HUDEP-2 (cell line): Measurements from ENCODE around the gene TACC3.

Experiments
- DNase-seq, 76 experiments: peaks; one replicate each; lab custom pipeline; 2025; ENCODE audit not compliant: unreplicated experiment in 76 of 76; lab: John Stamatoyannopoulos, UW

The TACC3 gene

DNA sequence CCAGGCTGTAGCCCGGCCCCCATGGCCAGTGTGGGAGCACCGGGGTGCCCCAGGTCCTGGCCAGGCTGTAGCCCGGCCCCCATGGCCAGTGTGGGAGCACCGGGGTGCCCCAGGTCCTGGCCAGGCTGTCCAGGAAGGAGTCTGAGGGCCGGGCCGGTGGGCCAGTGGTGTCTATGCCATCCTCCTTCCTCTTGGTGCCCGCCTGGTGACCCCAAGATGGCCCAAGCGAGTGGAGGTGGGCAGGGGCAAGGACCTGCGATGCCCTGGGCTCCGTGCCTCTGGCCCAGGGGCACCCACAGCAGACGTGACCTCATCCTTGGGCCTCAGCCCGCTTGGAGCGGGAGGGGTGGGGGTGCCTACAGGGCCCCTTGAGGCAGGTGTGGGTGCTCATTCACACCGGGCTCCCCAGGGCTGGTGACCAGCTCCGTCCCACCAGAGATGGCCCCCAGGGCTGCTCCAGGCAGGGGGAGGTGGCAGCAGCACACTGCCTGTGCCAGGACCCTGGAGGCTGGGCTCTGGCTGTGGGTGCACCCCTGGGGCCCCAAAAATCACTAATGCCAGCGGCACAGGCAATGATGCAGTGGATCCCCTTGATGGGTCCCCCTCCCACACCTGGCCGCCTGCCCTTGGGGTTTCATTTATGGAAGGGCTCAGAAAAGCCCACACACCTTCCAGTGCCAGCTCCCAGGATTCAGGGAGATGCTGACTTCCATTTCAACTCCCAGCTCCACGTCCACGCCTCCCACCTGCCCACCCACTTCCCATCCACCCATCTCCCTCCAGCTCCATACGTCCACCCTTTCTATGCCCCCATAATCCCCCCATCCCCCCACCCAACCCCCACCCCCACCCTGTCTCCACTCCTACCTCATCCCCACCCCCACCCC, 35.8 kb downstream of the TACC3 start:
- DNase-seq: no peak

DNA sequence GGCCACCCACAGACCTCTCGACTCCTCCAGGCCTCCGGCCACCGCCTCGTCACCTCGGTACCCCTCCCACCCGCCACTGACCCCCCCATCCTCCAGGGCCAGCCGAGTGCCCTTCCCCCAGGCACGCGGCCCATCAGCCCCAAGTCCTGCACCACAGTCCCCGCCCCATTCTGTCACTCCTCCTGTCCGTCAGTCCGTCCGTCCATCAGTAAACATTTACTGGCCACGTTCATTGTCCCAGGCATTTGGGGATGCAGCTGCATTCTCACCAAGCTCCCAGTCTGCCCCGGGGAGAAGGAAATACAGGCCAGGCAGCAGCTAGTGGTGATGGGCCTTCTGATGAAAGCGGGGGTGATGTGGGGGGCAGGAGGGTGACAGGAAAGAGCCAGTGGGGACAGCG, 36.5 kb downstream of the TACC3 start:
- no peak for DNase-seq

DNA sequence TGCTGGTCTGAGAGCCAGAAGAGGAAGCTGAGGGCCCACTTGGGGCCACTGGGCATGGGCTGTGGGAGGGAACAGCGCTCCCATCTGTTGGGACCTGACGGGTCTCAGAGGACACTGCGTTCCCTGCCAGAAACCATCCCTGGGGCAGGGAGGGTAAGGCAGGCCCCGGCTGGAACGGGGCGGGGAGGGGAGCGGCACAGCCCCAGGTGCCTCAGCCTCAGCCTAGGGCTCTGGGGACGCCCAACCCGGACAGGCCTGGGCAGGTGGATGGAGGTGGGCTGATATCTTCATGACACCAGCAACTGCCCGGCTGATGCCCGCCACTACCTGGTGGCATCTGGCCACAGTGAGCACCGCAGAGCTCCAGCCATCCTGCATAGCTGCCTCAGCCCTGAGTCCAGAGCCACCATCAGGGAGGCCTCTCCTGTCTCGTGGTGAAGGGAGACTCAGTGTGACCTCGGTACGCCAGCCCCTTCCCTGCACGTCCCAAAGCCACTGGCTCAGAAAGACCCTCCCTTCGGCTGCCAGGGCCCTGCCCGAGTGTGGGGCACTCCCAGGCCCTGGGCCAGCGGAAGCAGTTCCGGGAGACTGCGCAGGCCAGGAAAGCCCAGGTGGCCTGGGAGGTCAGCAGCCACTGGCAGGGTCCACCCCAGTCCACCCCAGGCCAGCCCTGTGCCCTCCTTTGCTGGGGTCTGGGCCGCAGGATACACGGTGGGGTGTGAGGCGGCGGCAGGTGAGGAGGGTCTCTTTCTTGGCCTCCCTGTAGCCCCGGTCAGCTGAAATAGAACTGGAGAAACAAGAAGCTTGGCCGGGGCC, 37.2 kb downstream of the TACC3 start:
- no peak for DNase-seq

DNA sequence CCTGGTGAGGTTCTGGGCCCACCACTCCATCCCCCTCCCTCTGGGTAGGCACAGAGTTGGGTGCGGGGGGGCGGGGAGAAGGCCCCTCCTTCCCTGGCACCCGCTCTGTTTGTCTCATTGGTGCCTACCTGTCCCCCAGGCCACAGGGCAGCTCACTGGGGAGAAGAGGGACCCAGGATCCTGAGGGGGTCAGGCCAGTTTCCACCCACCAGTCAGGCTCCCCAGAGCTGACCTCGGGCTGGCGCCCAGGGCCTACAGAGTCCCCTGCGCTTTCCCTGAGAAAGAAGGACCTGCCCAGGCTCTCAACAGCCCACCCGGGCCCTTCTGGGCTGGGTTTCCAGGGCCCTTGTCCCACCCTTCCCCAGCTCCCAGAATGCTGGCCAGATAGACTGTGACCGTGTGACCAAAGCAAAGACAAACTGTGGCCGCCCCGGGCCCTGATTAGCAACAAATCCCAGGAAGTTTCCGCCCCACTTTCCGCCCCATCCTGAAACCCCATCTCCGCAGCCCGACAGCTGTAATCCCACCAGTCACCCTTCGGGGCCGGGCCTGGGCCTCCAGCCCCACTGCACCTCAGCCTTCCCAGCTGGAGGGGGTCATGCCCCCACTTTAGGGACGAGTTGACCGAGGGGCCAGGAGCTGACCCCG, 38.0 kb downstream of the TACC3 start:
- DNase-seq: no peak

DNA sequence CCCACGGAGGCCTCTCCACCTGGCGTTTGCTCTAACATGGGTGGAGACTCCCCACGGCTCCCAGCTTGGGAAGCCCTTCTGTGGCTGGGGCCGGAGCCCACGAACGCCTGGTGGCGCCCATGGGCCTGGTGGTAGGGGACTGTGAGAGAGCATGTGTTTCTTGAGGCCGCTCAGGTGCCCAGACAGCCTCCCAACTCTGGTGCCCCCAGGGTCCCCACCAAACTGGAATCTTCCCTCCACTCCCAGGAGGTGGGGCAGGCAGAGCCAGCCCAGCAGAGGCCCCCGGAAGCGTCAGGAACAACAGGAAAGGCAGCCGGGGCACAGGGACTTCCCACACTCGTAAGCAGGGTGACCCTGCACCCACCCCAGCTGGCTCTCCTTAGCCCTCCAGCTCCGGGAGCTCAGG, 38.5 kb downstream of the TACC3 start:
- DNase-seq: peak in 1 of 76 experiments; percentile 10

DNA sequence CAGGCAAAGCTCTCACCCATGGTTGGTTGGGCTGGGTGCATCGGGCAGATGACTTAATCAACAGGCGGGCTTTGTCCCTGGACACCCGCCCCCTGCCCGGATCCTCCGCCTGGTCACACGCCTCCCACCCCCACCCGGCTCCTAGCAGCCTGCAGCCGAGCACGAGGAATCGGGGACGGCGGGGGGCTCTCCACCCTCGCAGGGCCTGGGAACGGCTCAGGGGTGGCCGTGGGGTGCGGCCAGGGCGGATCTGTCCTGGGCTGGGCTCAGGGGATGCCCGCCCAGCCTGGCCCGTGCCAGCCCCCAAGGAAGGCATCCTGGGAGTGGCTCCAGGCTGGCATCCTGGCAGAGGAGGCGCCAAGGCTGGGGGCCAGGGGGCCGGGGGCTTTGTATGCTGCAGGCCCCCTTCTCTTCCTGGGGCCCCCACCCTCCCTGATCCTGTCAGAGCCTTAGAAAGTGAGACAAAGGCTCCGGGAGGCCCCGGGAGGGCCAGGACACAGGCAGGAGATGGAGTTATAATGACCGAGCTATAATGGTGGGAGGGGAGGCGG, 39.3 kb downstream of the TACC3 start:
- no peak for DNase-seq

DNA sequence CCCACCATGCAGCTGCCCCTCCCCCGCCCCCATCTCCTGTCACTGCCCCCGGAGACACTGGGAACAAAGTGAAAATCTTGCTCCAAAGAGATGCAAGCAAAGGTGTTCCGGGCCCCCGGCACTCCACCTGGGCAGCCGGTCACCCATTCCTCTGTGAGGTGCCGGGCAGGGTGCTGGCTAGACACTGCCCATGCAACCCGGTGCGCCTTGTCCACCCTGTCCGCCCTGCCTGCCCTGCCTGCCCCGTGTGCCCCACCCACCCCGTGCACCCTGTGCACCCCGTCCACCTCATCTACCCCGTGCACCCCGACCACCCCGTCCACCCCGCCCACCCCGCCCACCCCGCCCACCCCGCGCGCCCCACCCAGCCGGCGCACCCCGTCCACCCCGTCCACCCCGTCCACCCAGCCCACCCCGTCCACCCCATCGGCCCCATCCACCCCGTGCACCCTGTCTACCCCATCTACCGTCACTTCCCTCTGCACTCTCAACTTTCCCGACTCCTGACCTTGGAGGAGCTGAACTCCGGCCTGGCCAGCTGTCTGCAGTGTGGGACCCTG, 39.9 kb downstream of the TACC3 start:
- DNase-seq: no peak

DNA sequence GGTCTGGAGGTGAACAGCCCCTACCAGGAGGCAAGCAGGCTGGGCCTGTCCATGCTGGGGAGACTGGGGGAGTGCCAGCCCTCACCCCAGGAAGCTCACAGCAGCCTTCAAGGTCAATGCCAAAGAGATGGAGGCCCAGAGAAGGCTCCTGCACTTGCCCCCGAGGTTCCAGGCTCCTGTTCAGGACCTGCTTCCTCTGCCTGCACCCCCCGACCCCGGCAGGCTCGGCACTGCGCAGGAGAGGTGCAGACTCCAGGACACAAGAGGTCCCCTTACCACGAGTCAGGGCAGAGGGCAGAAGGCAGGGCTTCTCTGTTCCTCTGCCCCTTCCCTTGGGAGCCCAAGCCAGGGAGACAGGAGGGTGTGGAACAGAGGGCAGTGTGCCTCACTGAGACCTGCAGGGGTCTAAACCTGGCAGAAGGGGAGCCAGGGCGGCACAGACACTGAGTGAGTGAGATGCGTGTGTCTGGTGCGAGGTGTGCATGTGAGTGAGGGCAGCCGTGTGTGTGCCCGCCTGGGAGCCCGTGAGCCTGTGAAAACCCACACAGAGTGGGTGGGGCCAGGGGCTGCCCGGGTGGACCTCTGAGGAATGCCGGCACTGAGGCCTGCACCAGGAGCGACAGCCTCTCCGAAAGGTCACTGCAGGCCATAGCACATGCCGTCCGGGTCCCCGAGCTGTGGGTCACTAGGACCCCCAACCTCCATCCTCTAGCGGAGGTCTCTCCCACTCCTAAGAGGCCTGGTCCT, 41.1 kb downstream of the TACC3 start:
- no peak for DNase-seq

DNA sequence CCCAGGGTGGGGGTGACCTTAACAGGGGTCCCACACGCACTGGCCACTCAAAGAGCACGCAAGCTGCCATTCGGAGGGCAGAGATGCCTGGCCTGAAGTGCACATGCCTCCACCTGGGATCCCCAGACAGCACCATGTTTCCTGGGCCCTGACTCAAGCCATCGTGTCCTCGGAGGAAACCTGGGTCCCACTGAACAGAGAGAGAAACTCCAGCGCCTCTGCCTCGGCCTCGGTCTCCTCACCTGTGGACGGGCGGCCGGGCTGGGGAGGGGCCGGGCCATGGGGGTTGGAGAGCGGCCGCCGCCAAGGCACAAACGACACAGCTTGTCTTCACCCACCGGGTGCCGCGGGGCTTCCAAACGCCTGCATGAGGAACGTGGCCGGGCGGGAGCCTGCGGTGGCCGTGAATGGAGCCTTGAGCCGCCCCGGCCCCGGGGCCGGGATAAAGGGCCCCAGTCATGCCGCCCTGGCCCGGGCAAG, 41.8 kb downstream of the TACC3 start:
- no peak for DNase-seq

GRCh38 chr4:1763550-1764080, 42.3 kb downstream of the TACC3 start:
- peak in 4 of 76 experiments; percentile 12 to 23 (median 14) for DNase-seq

- no peak for DNase-seq
Measured at GRCh38 chr4:1764670-1765069, 43.3 kb downstream of the TACC3 start.

GRCh38 chr4:1765409-1766072, 44.2 kb downstream of the TACC3 start:
- no peak for DNase-seq

DNA sequence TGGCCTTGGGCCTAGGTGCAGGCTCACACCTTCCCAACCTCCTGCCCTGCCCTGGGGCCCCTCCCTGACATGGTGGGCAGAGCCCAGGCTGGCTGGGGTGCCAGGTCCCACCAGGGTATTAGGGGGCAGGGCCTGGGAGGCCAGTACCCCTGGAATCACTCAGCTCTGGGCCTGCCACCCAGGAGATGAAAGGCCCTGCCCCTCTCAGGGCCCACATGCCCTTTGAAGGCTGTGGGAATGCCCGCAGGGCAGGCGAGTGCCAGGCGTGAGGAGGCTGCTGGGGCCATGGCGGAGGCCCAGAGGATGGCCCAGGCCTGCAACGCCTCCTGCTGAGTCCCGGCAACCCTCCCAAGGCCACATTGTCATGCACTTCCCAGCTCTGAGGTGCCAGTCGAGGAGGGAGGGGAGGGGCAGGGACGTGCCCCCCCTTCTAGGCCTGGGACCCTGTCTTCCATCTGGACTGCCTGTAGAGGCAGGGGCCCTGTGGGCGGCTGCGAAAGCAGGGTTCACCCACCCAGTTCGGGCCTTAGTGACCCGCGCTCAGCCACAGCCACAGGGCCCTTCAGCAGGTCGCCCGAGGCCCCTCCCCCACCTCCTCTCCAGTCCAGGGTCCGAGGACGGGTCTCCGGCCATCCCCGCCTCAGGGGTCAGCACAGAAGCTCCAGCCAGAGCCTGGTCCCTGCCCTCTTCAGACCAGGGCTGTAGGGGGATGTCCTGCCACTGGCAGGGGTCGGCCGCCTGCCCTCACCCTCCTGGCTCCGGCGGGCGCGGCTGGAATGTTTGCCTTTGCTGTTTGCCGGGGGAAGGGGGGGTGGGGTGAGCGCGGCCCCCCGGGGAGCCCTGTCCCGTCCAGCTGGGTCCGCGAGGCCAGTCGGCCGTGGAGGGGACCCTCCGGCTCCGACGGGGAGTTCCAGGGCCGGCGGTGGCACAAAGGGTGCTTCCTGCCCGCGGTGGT, 45.1 kb downstream of the TACC3 start:
- no peak for DNase-seq

- no peak for DNase-seq
Measured at GRCh38 chr4:1767061-1767769, 45.9 kb downstream of the TACC3 start.

DNA sequence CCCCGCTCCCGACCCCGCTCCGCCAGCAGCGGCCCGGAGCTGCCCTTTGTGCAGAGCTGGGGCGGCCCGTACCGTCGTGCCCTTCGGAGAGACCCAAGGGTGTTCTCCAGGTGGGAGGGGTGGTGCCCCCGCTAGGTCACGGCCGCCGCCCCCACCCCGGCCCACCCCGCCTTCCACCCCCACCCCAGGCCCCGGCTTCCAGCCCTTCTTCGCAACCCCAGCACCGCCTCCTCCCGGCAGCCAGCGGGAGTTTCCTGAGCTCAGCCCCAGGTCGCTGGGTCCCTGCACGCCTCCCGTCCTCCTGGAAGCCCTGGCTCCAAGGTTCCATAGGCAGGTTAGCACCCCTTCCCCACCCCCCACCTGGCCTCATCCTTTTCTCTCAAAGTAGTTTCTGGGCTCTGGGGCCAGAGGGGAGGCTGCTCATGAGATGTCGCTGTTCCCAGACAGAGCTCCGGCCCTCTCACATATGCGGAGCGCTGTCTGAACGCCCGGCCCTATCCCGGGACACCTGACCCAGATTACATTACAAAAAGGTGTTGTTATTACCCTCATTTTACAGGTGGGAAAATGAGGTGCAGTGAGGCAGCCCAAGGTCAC, 46.5 kb downstream of the TACC3 start:
- DNase-seq: peak in 8 of 76 experiments; percentile 6 to 34 (median 16)

DNA sequence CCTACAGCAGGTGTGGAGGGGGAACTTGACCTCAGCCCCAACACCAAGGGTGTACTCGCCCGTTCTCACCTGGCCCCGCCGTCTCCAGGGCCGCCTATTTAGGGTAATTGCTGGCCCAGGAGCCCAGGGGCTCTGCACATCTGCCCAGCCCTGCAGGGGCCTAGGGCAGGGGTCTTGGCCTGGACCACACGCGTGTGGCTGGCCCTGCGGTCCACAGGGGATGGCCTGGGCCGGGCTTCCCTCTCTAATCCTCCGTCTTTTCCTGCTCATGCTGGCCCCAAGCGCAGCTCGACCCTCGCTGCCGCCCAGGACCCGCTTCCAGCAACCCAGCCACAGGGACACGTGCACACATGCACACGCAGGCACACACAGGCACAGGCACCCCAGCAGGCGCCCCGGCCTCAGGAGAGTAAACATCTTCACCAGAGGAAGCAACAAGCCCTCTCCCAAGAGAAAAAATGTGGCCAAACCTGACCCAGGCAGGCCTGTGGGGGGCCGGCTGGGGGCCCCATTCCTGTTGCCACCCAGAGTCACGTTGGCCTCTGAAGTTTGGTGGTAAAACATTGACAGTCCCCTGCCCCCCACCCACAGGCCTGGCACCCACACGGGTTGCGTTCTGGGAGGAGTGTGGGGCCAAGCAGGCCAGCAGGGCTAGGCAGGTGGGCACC, 47.2 kb downstream of the TACC3 start:
- no peak for DNase-seq
